ENCODE results near the gene PUS1. TPM values are rescaled to one million over a fixed set of nuclear protein-coding genes. Genes with fewer than 3 reads are reported as not detected.
A peak's percentile ranks its signal among the peaks of the same experiment; 100 is the strongest.

Gene PUS1
- total and polyA plus RNA-seq, 2 of the 8 experiments (the other 6 are each of a cell fraction or from before 2014, with no cell fraction given) = 48.1 to 81.2 TPM

GRCh38 chr12:131939007-131939406 lies 9.9 kb downstream of the PUS1 start:
- Histone ChIP-seq H3K4me2 (ENCODE audit: insufficient read depth in 1 of 2, low read depth in 2 of 2, low read length in 2 of 2) (no peak overlapping the region), H2BK20ac (ENCODE audit: low read length) (no peak overlapping the region), H2BK5ac (ENCODE audit: low read depth, low read length) (no peak overlapping the region), H3K4me3 (ENCODE audit: extremely low read depth in 1 of 4, insufficient read depth in 2 of 4, low read depth in 3 of 4, low read length in 4 of 4) (no peak overlapping the region), H3K9me3 (ENCODE audit: insufficient read depth in 2 of 2, low read depth in 1 of 2, low read length in 1 of 2) (no peaks in the 10 kb centered on the region), H4K20me1 (replicated peaks in 1 of 2; ENCODE audit: control insufficient read depth in 1 of 2, insufficient read depth in 2 of 2, low read length in 2 of 2) (peaks cover 0 to 15% of the 10 kb centered on the region in 2 experiments), H2AFZ (ENCODE audit: low read length) (no peak overlapping the region), H4K5ac (ENCODE audit: insufficient read length, low read depth, low read length) (no peak overlapping the region), H3K14ac (ENCODE audit: insufficient read length) (no peak overlapping the region), H3K79me2 (ENCODE audit: control insufficient read depth in 1 of 2, insufficient read depth in 2 of 2, low read length in 2 of 2) (no peaks in the 10 kb centered on the region), H3K27me3 (replicated peaks in 1 of 4; ENCODE audit: control insufficient read depth in 3 of 4, extremely low read depth in 1 of 4, insufficient read depth in 3 of 4, low read length in 3 of 4) (no peaks in the 10 kb centered on the region), H3K56ac (replicated peaks; ENCODE audit: insufficient read length, low read depth, low read length) (no peak overlapping the region), H3K36me3 (ENCODE audit: control insufficient read depth in 2 of 4, insufficient read depth in 4 of 4, low read length in 3 of 4) (peaks cover 24 to 70% (median 59%) of the 10 kb centered on the region in 4 experiments), H4K8ac (ENCODE audit: extremely low read depth, insufficient read depth, low read length) (no peak overlapping the region), H2AK5ac (ENCODE audit: low read depth, low read length) (no peak overlapping the region), H2BK12ac (ENCODE audit: low read depth, low read length) (no peak overlapping the region), H3K79me1 (ENCODE audit: low read depth, low read length) (no peaks in the 10 kb centered on the region), H4K91ac (replicated peaks; ENCODE audit: insufficient read length, low read length) (no peak overlapping the region), H3K23ac (ENCODE audit: insufficient read length) (no peak overlapping the region), H3K23me2 (ENCODE audit: low read depth, low read length) (no peaks in the 10 kb centered on the region), H3K4ac (replicated peaks; ENCODE audit: insufficient read length, low read depth, low read length) (no peak overlapping the region), H2BK15ac (ENCODE audit: low read length) (no peak overlapping the region), H2BK120ac (replicated peaks; ENCODE audit: low read depth, low read length) (no peak overlapping the region), H3K4me1 (replicated peaks in 1 of 4; ENCODE audit: control insufficient read depth in 3 of 4, insufficient read depth in 4 of 4, low read length in 3 of 4) (no peaks in the 10 kb centered on the region), H3K27ac (ENCODE audit: low read depth, low read length) (no peak overlapping the region), H3K9ac (replicated peaks in 1 of 4; ENCODE audit: extremely low read depth in 1 of 4, low read depth in 3 of 4, low read length in 3 of 4) (no peak overlapping the region), H3K18ac (ENCODE audit: extremely low read depth, low read length) (no peak overlapping the region)
- CTCF ChIA-PET (ENCODE audit: partially characterized antibody) = interaction anchor here (1.3 kb wide), 1 partner anchor 18 kb away, joined by 3 read pairs; no protein-coding TSS in a partner anchor
- POLR2A ChIA-PET (ENCODE audit: partially characterized antibody) = interaction anchor here (0.7 to 3.4 kb wide), 5 partner anchors 10 to 144 kb away, joined by 3 to 25 read pairs (median 3); partner anchors contain the start of gene PUS1
- no peak for TF ChIP-seq KDM5A (IDR thresholded peaks at IDR 0.05; ENCODE audit: low read length)
- TF ChIP-seq POLR2AphosphoS5 (IDR thresholded peaks at IDR 0.05; ENCODE audit: low read depth, low read length) = 0 out of 2 replicates have a peak, but pooled peaks have one; percentile 28
- no peak for TF ChIP-seq NRF1 (IDR thresholded peaks at IDR 0.05; ENCODE audit: low read depth, low read length)
- TF ChIP-seq KDM1A (IDR thresholded peaks at IDR 0.05; ENCODE audit: borderline replicate concordance, low read length) = no peak
- TF ChIP-seq SRF (IDR thresholded peaks at IDR 0.05; ENCODE audit: low read depth, low read length) = no peak
- 0 out of 3 replicates have a peak, but pooled peaks of 1 of the 2 experiments have one; percentile 34 for TF ChIP-seq POLR2A (IDR thresholded peaks at IDR 0.05; ENCODE audit: control extremely low read depth in 1 of 2, low read depth in 2 of 2, low read length in 2 of 2)
- DNase-seq (ENCODE audit: low read depth in 1 of 2, low spot score in 2 of 2) (no peak), FAIRE-seq (no peak)
- WGBS, 2 experiments (ENCODE audit: extremely low coverage in 1 of 2, insufficient coverage in 1 of 2, insufficient read length in 1 of 2, insufficient replicate concordance in 2 of 2, low coverage in 1 of 2, low lambda C conversion rate in 2 of 2, missing lambda C conversion rate in 1 of 2) = 90% methylated on average over 16 of the region's 16 CpGs; no CpG with 5 or more reads in 1 of the 2 experiments
